NCI-H1694 treated with DMSO at 0.1 percent for 48 hours (cell line): ENCODE measurements around the gene EGFL8.

Experiments used
- DNase-seq: peaks from one replicate; lab custom pipeline; 2025; lab: John Stamatoyannopoulos, UW

The EGFL8 gene

GRCh38 chr6:32146687-32147086 is 17.7 kb upstream of the EGFL8 start:
- DNase-seq, result no peak

- no peak for DNase-seq
These were observed 16.8 kb upstream of the EGFL8 start for GRCh38 chr6:32147401-32148132.

GRCh38 chr6:32148289-32149091 is 15.9 kb upstream of the EGFL8 start:
- DNase-seq, result no peak

GRCh38 chr6:32149092-32149755 is 15.2 kb upstream of the EGFL8 start:
- no peak for DNase-seq

- DNase-seq, result no peak
These were observed 14.2 kb upstream of the EGFL8 start for GRCh38 chr6:32149932-32150870.

GRCh38 chr6:32151181-32151862 is 13.1 kb upstream of the EGFL8 start:
- peak; percentile 37 for DNase-seq

GRCh38 chr6:32151863-32152768 is 12.3 kb upstream of the EGFL8 start, which contains the start of gene PRRT1:
TSS of gene PRRT1 (minus strand) at chr6:32151939. CDS start at chr6:32151827, 112 bp downstream.
- DNase-seq, result no peak

GRCh38 chr6:32152769-32153563 is 11.4 kb upstream of the EGFL8 start:
- no peak for DNase-seq

- peak; percentile 72 for DNase-seq
These were observed 10.6 kb upstream of the EGFL8 start, which contains the start of gene PPT2 for GRCh38 chr6:32153564-32154513. TSS of gene PPT2 (plus strand) at chr6:32154141. CDS start at chr6:32154595, 454 bp downstream.

GRCh38 chr6:32154514-32155161 is 9.8 kb upstream of the EGFL8 start:
- DNase-seq, result peak; percentile 15

- DNase-seq, result no peak
These were observed 7.5 kb upstream of the EGFL8 start for GRCh38 chr6:32156891-32157290.

GRCh38 chr6:32158052-32158451 is 6.3 kb upstream of the EGFL8 start:
- DNase-seq, result no peak

GRCh38 chr6:32163559-32164258 is 686 bp upstream of the EGFL8 start:
- DNase-seq, result no peak

GRCh38 chr6:32166411-32167061 is 2.1 kb downstream of the EGFL8 start:
- no peak for DNase-seq

- no peak for DNase-seq
These were observed 2.9 kb downstream of the EGFL8 start for GRCh38 chr6:32167154-32167760.
